Measurements from ENCODE around the gene UBE2O.

DNA sequence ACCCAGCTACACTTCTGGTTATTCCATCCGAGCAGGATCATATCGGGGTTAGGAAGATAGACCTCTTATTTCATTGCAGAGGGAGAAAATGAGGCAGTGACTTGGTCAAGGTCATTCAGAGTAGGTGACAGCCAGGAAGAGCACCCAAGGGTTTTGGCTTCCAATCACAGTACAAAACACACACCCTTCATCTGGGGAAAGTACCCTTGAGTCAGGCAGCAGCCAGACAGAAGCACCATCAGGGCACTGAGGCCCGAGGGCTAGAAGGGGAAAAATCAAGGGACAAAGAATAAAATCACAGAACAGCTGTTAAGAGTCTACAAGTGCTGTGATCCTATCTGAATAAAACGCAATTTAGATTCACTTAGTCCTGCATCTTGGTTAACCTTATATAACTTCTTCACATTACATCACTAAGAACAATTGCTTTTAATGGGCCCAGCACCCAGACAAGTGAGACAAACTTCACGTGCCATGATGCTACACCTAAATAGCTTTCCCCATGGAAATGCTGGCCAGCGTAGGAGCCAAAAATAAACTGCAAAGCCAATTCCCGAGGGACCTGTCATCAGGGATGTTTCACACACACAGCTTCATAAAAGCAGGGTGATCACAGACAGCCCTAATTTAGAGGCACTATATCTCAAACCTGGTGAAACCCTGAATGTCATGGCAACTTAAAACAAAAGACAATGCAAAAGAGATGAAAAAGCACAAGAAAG, 4.9 kb downstream of the UBE2O start:
- TF ChIP-seq STAT6 (CRISPR knock-in tag; conservative IDR thresholded peaks at IDR 0.05; ENCODE audit: low read depth) = no peak
- TF ChIP-seq CTCF (IDR thresholded peaks at IDR 0.05) = no peak
- TF ChIP-seq, protein P1, sequence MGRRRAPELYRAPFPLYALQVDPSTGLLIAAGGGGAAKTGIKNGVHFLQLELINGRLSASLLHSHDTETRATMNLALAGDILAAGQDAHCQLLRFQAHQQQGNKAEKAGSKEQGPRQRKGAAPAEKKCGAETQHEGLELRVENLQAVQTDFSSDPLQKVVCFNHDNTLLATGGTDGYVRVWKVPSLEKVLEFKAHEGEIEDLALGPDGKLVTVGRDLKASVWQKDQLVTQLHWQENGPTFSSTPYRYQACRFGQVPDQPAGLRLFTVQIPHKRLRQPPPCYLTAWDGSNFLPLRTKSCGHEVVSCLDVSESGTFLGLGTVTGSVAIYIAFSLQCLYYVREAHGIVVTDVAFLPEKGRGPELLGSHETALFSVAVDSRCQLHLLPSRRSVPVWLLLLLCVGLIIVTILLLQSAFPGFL (CRISPR knock-in tag; IDR thresholded peaks at IDR 0.05; ENCODE audit: borderline replicate concordance) = no peak
- TF ChIP-seq TCF7 (CRISPR knock-in tag; IDR thresholded peaks at IDR 0.05; ENCODE audit: low read depth) = no peak
